Endothelial cell of umbilical vein (primary cell): ENCODE measurements around the gene UTS2B. TPM values are rescaled to one million over a fixed set of nuclear protein-coding genes. Genes with fewer than 3 reads are reported as not detected.

ENCODE experiments used
- BruUV-seq: library from RNA; stranded (reverse); fragments of 400-500 nt; replicated peaks from 2 replicates; lab custom pipeline; 2021; lab: Mats Ljungman, UMichigan
- CTCF ChIA-PET: fragments of 300-600, 350-600 bp; sonication (Branson Sonifier 250); formaldehyde crosslinking; loops from one replicate; lab custom pipeline; 2021; ENCODE audit warnings: antibody characterized with exemption, inconsistent platforms; lab: Charles Lee
- POLR2A ChIA-PET: fragments of 300-600, 350-600 bp; sonication (Branson Sonifier 250); formaldehyde crosslinking; loops from one replicate; lab custom pipeline; 2021; ENCODE audit warnings: antibody characterized with exemption, inconsistent platforms; lab: Charles Lee
- DNase-seq: peaks from one replicate; pipeline ENCODE4 v3.0.0-alpha.2; 2011; ENCODE audit warnings: low read depth, low spot score
- FAIRE-seq: peaks from 2 replicates; lab custom pipeline; 2011; peaks lifted over from hg19 to GRCh38; lab: Jason Lieb, UNC
- H2AFZ ChIP-seq: 2 replicates; pipeline ENCODE4 v1.6.0; 2012; ENCODE audit warnings: low read depth, low read length, control low read depth, inconsistent platforms
- H3K27ac ChIP-seq: 2 replicates; pipeline ENCODE4 v1.5.1; 2011; ENCODE audit warnings: low read depth, mild to moderate bottlenecking, control low read depth, low read length, moderate library complexity; ENCODE audit not compliant: insufficient read depth
- H3K27me3 ChIP-seq, 2 experiments: 2 replicates each; pipeline versions ENCODE4 v1.6.0 to v1.6.1; 2011; ENCODE audit warnings: low read length in 2 of 2, mixed read lengths in 1 of 2; ENCODE audit not compliant: control insufficient read depth in 2 of 2, insufficient read depth in 2 of 2
- H3K36me3 ChIP-seq, 2 experiments: 2 replicates in 1 of 2; 3 replicates in 1 of 2; pipeline ENCODE4 v1.5.1; 2011; ENCODE audit warnings: low read length in 2 of 2, mild to moderate bottlenecking in 1 of 2, moderate library complexity in 1 of 2; ENCODE audit not compliant: control insufficient read depth in 2 of 2, insufficient read depth in 2 of 2; ENCODE audit errors: extremely low read depth in 1 of 2
- H3K4me1 ChIP-seq: 3 replicates; pipeline ENCODE4 v1.5.1; 2011; ENCODE audit warnings: mild to moderate bottlenecking, low read length; ENCODE audit not compliant: control insufficient read depth, insufficient read depth; ENCODE audit errors: extremely low read depth
- H3K4me2 ChIP-seq: 2 replicates; pipeline ENCODE4 v1.6.1; 2011; ENCODE audit warnings: low read length, control low read depth, mixed read lengths; ENCODE audit not compliant: insufficient read depth
- H3K4me3 ChIP-seq, 3 experiments: fragments of 200-600 bp in 1 of 3; sonication (generic), shearing (Covaris generic) in 1 of 3; replicated peaks in 1 of 3; 2 replicates each; pipeline ENCODE4 v1.5.1; 2011 to 2016; ENCODE audit warnings: control low read depth in 3 of 3, low read length in 3 of 3, mild to moderate bottlenecking in 2 of 3, inconsistent platforms in 1 of 3, low read depth in 1 of 3, moderate library complexity in 1 of 3; ENCODE audit not compliant: insufficient read depth in 1 of 3
- H3K79me2 ChIP-seq: 2 replicates; pipeline ENCODE4 v1.6.0; 2012; ENCODE audit warnings: low read length, inconsistent platforms; ENCODE audit not compliant: control insufficient read depth, insufficient read depth
- H3K9ac ChIP-seq: replicated peaks from 2 replicates; pipeline ENCODE3; 2011; ENCODE audit warnings: low read length, control low read depth; ENCODE audit not compliant: insufficient read depth; ENCODE audit errors: extremely low read depth
- H3K9me1 ChIP-seq: replicated peaks from 3 replicates; pipeline ENCODE4 v1.6.0; 2011; ENCODE audit warnings: mild to moderate bottlenecking, low read length; ENCODE audit not compliant: control insufficient read depth, insufficient read depth; ENCODE audit errors: extremely low read depth
- H3K9me3 ChIP-seq: replicated peaks from 2 replicates; pipeline ENCODE4 v1.5.1; 2012; ENCODE audit warnings: low read length, inconsistent platforms; ENCODE audit not compliant: control insufficient read depth, insufficient read depth
- H4K20me1 ChIP-seq: replicated peaks from 2 replicates; pipeline ENCODE3; 2011; ENCODE audit warnings: mild to moderate bottlenecking, low read length; ENCODE audit not compliant: control insufficient read depth, insufficient read depth; ENCODE audit errors: extremely low read depth
- EZH2 ChIP-seq: IDR thresholded peaks from 2 replicates; pipeline ENCODE4 v1.6.1; 2012; ENCODE audit warnings: borderline replicate concordance, low read depth, mild to moderate bottlenecking, moderate library complexity, low read length, inconsistent platforms; ENCODE audit not compliant: severe bottlenecking
- FOS ChIP-seq: IDR thresholded peaks from 2 replicates; pipeline ENCODE4 v1.6.1; 2011; ENCODE audit warnings: mild to moderate bottlenecking, low read length, moderate library complexity, borderline replicate concordance; ENCODE audit not compliant: insufficient read depth
- GATA2 ChIP-seq: IDR thresholded peaks from 2 replicates; pipeline ENCODE4 v1.7.0; 2011; ENCODE audit warnings: low read depth, mild to moderate bottlenecking, moderate library complexity, mixed read lengths, low read length; ENCODE audit not compliant: insufficient read length, insufficient read depth
- JUN ChIP-seq: IDR thresholded peaks from 2 replicates; pipeline ENCODE4 v1.6.1; 2011; ENCODE audit warnings: borderline replicate concordance, low read depth; ENCODE audit not compliant: insufficient read length, insufficient read depth
- MYC ChIP-seq: IDR thresholded peaks from one replicate; pipeline ENCODE4 v1.6.1; 2011; ENCODE audit warnings: mild to moderate bottlenecking, low read depth, low read length
- POLR2A ChIP-seq: IDR thresholded peaks from 2 replicates; pipeline ENCODE4 v1.6.1; 2012; ENCODE audit warnings: low read depth, mild to moderate bottlenecking, control low read depth, low read length
- POLR2AphosphoS5 ChIP-seq: IDR thresholded peaks from 2 replicates; pipeline ENCODE4 v1.6.1; 2012; ENCODE audit warnings: low read depth, mild to moderate bottlenecking, control low read depth, low read length, moderate library complexity; ENCODE audit not compliant: insufficient read depth
- dilution Hi-C: fragments of 300-500 bp; cut with MboI; formaldehyde crosslinking; loops from one replicate; pipeline ENCODE4 v1.15.0; 2019; ENCODE audit warnings: low sequenced_read_pairs; ENCODE audit not compliant: extremely low pct_ligation_motif_present
- intact Hi-C: fragments of 100-400 bp; cut with micrococcal nuclease; formaldehyde crosslinking; loops from one replicate; pipeline ENCODE4 v1.10.0; 2022
- polyA plus RNA-seq, 4 experiments: library from polyadenylated mRNA; depleted of rRNA in 3 of 4; stranded (reverse) in 3 of 4; unstranded in 1 of 4; fragments of >200 nt; gene quantifications; 2 replicates each; pipeline versions ENCODE4 v1.2.1 to v1.2.3, GENCODE V29; 2011 to 2012; ENCODE audit warnings: missing spikeins in 1 of 4
- total RNA-seq: library from RNA; stranded (reverse); gene quantifications from 2 replicates; pipeline ENCODE4 v1.2.3, GENCODE V29; 2021
- TF ChIP-seq, protein P1 (sequence below): IDR thresholded peaks from 2 replicates; pipeline ENCODE4 v1.6.1; 2011; ENCODE audit not compliant: insufficient read depth, insufficient read length
- TF ChIP-seq, protein P2 (sequence below), 2 donors: IDR thresholded peaks; 1 replicate in 1 of 2; 2 replicates in 1 of 2; pipeline ENCODE4 v1.5.1; 2011; ENCODE audit warnings: low read length in 2 of 2, mild to moderate bottlenecking in 2 of 2, moderate library complexity in 2 of 2, control low read depth in 1 of 2, inconsistent platforms in 1 of 2, low read depth in 1 of 2; ENCODE audit not compliant: insufficient read depth in 1 of 2; ENCODE audit errors: extremely low read depth in 1 of 2

Gene UTS2B
- total and polyA plus RNA-seq, 2 donors (not counting 3 experiments of a cell fraction or from before 2014, with no cell fraction given) = 0.21 to 1.1 TPM

DNA sequence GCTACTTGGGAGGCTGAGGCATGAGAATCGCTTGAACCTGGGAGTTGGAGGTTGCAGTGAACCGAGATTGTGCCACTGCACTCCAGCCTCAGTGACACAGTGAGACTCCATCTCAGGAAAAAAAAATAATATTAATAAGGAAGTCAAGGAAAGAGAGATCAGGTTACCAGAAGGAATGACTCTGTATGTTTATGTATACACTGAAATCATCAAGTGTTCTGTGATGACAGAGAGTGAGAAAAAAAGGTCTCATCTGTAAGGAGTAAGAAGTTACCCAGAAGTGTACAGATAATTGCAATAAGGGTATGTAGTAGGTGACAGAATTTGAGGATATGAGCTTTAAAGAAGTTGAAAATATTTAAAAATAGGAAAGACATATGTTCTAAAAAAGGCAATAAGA, 5.4 kb downstream of the UTS2B start:
- TF ChIP-seq GATA2 = no peak
- TF ChIP-seq EZH2 = no peak
- no peak for TF ChIP-seq POLR2AphosphoS5
- TF ChIP-seq, protein P1, sequence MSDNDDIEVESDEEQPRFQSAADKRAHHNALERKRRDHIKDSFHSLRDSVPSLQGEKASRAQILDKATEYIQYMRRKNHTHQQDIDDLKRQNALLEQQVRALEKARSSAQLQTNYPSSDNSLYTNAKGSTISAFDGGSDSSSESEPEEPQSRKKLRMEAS = no peak
- TF ChIP-seq JUN = no peak
- TF ChIP-seq, protein P2, sequence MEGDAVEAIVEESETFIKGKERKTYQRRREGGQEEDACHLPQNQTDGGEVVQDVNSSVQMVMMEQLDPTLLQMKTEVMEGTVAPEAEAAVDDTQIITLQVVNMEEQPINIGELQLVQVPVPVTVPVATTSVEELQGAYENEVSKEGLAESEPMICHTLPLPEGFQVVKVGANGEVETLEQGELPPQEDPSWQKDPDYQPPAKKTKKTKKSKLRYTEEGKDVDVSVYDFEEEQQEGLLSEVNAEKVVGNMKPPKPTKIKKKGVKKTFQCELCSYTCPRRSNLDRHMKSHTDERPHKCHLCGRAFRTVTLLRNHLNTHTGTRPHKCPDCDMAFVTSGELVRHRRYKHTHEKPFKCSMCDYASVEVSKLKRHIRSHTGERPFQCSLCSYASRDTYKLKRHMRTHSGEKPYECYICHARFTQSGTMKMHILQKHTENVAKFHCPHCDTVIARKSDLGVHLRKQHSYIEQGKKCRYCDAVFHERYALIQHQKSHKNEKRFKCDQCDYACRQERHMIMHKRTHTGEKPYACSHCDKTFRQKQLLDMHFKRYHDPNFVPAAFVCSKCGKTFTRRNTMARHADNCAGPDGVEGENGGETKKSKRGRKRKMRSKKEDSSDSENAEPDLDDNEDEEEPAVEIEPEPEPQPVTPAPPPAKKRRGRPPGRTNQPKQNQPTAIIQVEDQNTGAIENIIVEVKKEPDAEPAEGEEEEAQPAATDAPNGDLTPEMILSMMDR (IDR thresholded peaks at IDR 0.05; ENCODE audit: extremely low read depth in 1 of 2, insufficient read depth in 1 of 2, low read depth in 1 of 2, low read length in 2 of 2) = no peak
- TF ChIP-seq MYC = no peak
- TF ChIP-seq POLR2A = no peak
- TF ChIP-seq FOS = no peak

More for the DNA sequence above, 5.4 kb downstream of the UTS2B start:
- Histone ChIP-seq H3K36me3 (no peaks in the 10 kb centered on the region), H3K9ac (no peak overlapping the region), H3K27ac (no peak overlapping the region), H3K4me3 (no peak overlapping the region), H3K9me1 (no peaks in the 10 kb centered on the region), H3K27me3 (no peaks in the 10 kb centered on the region), H3K4me2 (no peak overlapping the region), H4K20me1 (no peaks in the 10 kb centered on the region), H3K9me3 (no peaks in the 10 kb centered on the region), H3K79me2 (peaks cover 11% of the 10 kb centered on the region), H3K4me1 (peaks cover 17% of the 10 kb centered on the region), H2AFZ (no peak overlapping the region)
- intact Hi-C loops = no loop called here
- no peak for FAIRE-seq
- ChIA-PET POLR2A (no interaction called here), CTCF (no interaction called here)
- no TSS peak for BruUV-seq
- dilution Hi-C loops = no loop called here
- DNase-seq = no peak
